ENCODE measurements around the gene ZG16B.

The ZG16B gene

GRCh38 chr16:2846511-2847310 lies 16.6 kb downstream of the ZG16B start:
- no peak for DNase-seq

- no peak for DNase-seq
These were observed 19.0 kb downstream of the ZG16B start for GRCh38 chr16:2848933-2849725.

- DNase-seq = no peak
These were observed 22.1 kb downstream of the ZG16B start for GRCh38 chr16:2852003-2852730.

- no peak for DNase-seq
These were observed 22.8 kb downstream of the ZG16B start for GRCh38 chr16:2852731-2853507.

- no peak for DNase-seq
These were observed 23.5 kb downstream of the ZG16B start for GRCh38 chr16:2853531-2854073.

- DNase-seq = no peak
These were observed 24.7 kb downstream of the ZG16B start for GRCh38 chr16:2854700-2855309.

GRCh38 chr16:2855536-2855935 lies 25.4 kb downstream of the ZG16B start:
- DNase-seq = no peak

- DNase-seq = no peak
These were observed 26.1 kb downstream of the ZG16B start for GRCh38 chr16:2856061-2856670.

GRCh38 chr16:2856686-2857450 lies 26.8 kb downstream of the ZG16B start:
- no peak for DNase-seq

GRCh38 chr16:2857451-2858244 lies 27.5 kb downstream of the ZG16B start, which contains the start of gene PRSS22:
TSS of gene PRSS22 (minus strand) at chr16:2858170. CDS start at chr16:2858104, 66 bp downstream.
- no peak for DNase-seq

GRCh38 chr16:2858245-2859025 lies 28.3 kb downstream of the ZG16B start:
- DNase-seq = no peak

- no peak for DNase-seq
These were observed 29.7 kb downstream of the ZG16B start for GRCh38 chr16:2859686-2860265.

- no peak for DNase-seq
These were observed 30.9 kb downstream of the ZG16B start for GRCh38 chr16:2860826-2861567.

- no peak for DNase-seq
These were observed 35.5 kb downstream of the ZG16B start for GRCh38 chr16:2865651-2866050.

- DNase-seq = no peak
These were observed 36.3 kb downstream of the ZG16B start for GRCh38 chr16:2866431-2866830.

- DNase-seq = no peak
These were observed 37.5 kb downstream of the ZG16B start for GRCh38 chr16:2867661-2867986.

- DNase-seq = peak; percentile 70 to 75
These were observed 38.1 kb downstream of the ZG16B start for GRCh38 chr16:2867987-2868789.

Measured in Kasumi-1 (cell line).